Neural cell (in vitro differentiated cells): ENCODE measurements around the gene SCAP. TPM values are rescaled to one million over a fixed set of nuclear protein-coding genes. Genes with fewer than 3 reads are reported as not detected.

Experiments
- H2AFZ ChIP-seq: fragments of 200-600, 300-800 bp; sonication (generic), shearing (Covaris generic); 2 replicates; pipeline ENCODE4 v1.6.0; 2014; ENCODE audit warnings: low read depth, mild to moderate bottlenecking, antibody characterized with exemption, low read length, moderate library complexity
- H3F3A ChIP-seq: fragments of 200-600 bp; shearing (Covaris generic); 2 replicates; pipeline ENCODE4 v1.6.1; 2016; ENCODE audit warnings: mild to moderate bottlenecking, moderate library complexity, mixed read lengths, antibody characterized with exemption, low read length; ENCODE audit not compliant: insufficient read depth, poor library complexity, severe bottlenecking
- H3K27ac ChIP-seq: fragments of 200-600, 300-800 bp; sonication (generic), shearing (Covaris generic); 2 replicates; pipeline ENCODE4 v1.5.1; 2014; ENCODE audit warnings: mild to moderate bottlenecking, low read length, moderate library complexity
- H3K27me3 ChIP-seq: fragments of 300-800, 200-600 bp; sonication (generic), shearing (Covaris generic); 2 replicates; pipeline ENCODE4 v1.6.0; 2014; ENCODE audit warnings: mild to moderate bottlenecking, low read depth, low read length, moderate library complexity; ENCODE audit not compliant: insufficient read depth
- H3K36me3 ChIP-seq: fragments of 300-800, 200-600 bp; sonication (generic), shearing (Covaris generic); 2 replicates; pipeline ENCODE4 v1.5.1; 2014; ENCODE audit warnings: mild to moderate bottlenecking, antibody characterized with exemption, low read length, moderate library complexity; ENCODE audit not compliant: insufficient read depth
- H3K4me2 ChIP-seq: fragments of 300-800, 200-600 bp; sonication (generic), shearing (Covaris generic); 2 replicates; pipeline ENCODE4 v1.6.0; 2014; ENCODE audit warnings: mild to moderate bottlenecking, low read length
- H3K4me3 ChIP-seq: fragments of 300-800, 200-600 bp; sonication (generic), shearing (Covaris generic); 2 replicates; pipeline ENCODE4 v1.5.1; 2014; ENCODE audit warnings: mild to moderate bottlenecking, low read length, moderate library complexity
- H3K79me2 ChIP-seq: fragments of 200-600 bp; shearing (Covaris generic); replicated peaks from 2 replicates; pipeline ENCODE4 v1.6.0; 2014; ENCODE audit warnings: mild to moderate bottlenecking, low read length, moderate library complexity; ENCODE audit not compliant: insufficient read depth
- H3K9ac ChIP-seq: fragments of 300-800, 200-600 bp; sonication (generic), shearing (Covaris generic); 2 replicates; pipeline ENCODE4 v1.6.1; 2016; ENCODE audit warnings: mild to moderate bottlenecking, low read length, mixed read lengths
- H3K9me2 ChIP-seq: fragments of 200-600 bp; shearing (Covaris generic); 2 replicates; pipeline ENCODE4 v1.6.1; 2016; ENCODE audit warnings: mild to moderate bottlenecking, low read length, mixed read lengths; ENCODE audit not compliant: insufficient read depth
- H3K9me3 ChIP-seq: fragments of 200-600, 300-800 bp; sonication (generic), shearing (Covaris generic); 2 replicates; pipeline ENCODE4 v1.6.1; 2016; ENCODE audit warnings: mild to moderate bottlenecking, mixed run types, low read length, moderate library complexity, mixed read lengths
- H4K20me1 ChIP-seq: fragments of 200-600 bp; shearing (Covaris generic); 2 replicates; pipeline ENCODE4 v1.6.1; 2016; ENCODE audit warnings: mild to moderate bottlenecking, mixed run types; ENCODE audit not compliant: insufficient read depth
- CTCF ChIP-seq: fragments of 450-650 bp; IDR thresholded peaks from 2 replicates; pipeline ENCODE4 v1.5.1; 2014; ENCODE audit warnings: antibody characterized with exemption, mild to moderate bottlenecking, moderate library complexity; ENCODE audit not compliant: poor library complexity, severe bottlenecking
- EP300 ChIP-seq: fragments of 450-650 bp; conservative IDR thresholded peaks from 2 replicates; pipeline ENCODE4 v1.6.1; 2014; ENCODE audit warnings: antibody characterized with exemption, mild to moderate bottlenecking, moderate library complexity; ENCODE audit not compliant: poor library complexity, severe bottlenecking
- EZH2 ChIP-seq: fragments of 200-600, 300-800 bp; shearing (Covaris generic), sonication (generic); IDR thresholded peaks from 2 replicates; pipeline ENCODE4 v1.6.1; 2014; ENCODE audit warnings: antibody characterized with exemption, low read length, borderline replicate concordance, mild to moderate bottlenecking; ENCODE audit not compliant: insufficient read depth, poor library complexity, severe bottlenecking
- MXI1 ChIP-seq: fragments of 450-650 bp; conservative IDR thresholded peaks from 2 replicates; pipeline ENCODE4 v1.6.1; 2014; ENCODE audit warnings: antibody characterized with exemption, mild to moderate bottlenecking; ENCODE audit not compliant: poor library complexity, severe bottlenecking
- POLR2AphosphoS5 ChIP-seq: IDR thresholded peaks from 2 replicates; pipeline ENCODE4 v1.6.1; 2012
- RAD21 ChIP-seq: fragments of 450-650 bp; conservative IDR thresholded peaks from 2 replicates; pipeline ENCODE4 v1.6.1; 2014; ENCODE audit warnings: antibody characterized with exemption, mild to moderate bottlenecking, moderate library complexity
- REST ChIP-seq: IDR thresholded peaks from 2 replicates; pipeline ENCODE4 v1.6.1; 2012; ENCODE audit warnings: borderline replicate concordance
- SMC3 ChIP-seq: fragments of 450-650 bp; conservative IDR thresholded peaks from 2 replicates; pipeline ENCODE4 v1.6.1; 2014; ENCODE audit warnings: antibody characterized with exemption, mild to moderate bottlenecking, moderate library complexity; ENCODE audit not compliant: poor library complexity
- TAF1 ChIP-seq: IDR thresholded peaks from 2 replicates; pipeline ENCODE4 v1.6.1; 2012; ENCODE audit warnings: low read depth
- polyA plus RNA-seq: library from polyadenylated mRNA; depleted of rRNA; stranded (reverse); fragments of >200 nt; gene quantifications from 2 replicates; pipeline ENCODE4 v1.2.3, GENCODE V29; 2014
- small RNA-seq, 3 experiments: library from RNA; depleted of rRNA; stranded (forward); fragments of <200 nt; gene quantifications; one replicate each; pipeline ENCODE3, GENCODE V24; 2012

Gene SCAP
- polyA plus RNA-seq, 1 donor from 2014 or later: 58.0 TPM

GRCh38 chr3:47365213-47366153, 110.3 kb downstream of the SCAP start:
- no peak overlapping the region for H3K4me2 ChIP-seq
- no peaks in the 10 kb centered on the region for H3K79me2 ChIP-seq
- H3K9me2 ChIP-seq: no peaks in the 10 kb centered on the region
- H3K36me3 ChIP-seq: no peaks in the 10 kb centered on the region
- H3K4me3 ChIP-seq: no peak overlapping the region
- H2AFZ ChIP-seq: no peak overlapping the region
- no peaks in the 10 kb centered on the region for H3K27me3 ChIP-seq
- no peak for TF ChIP-seq RAD21
- no peak for TF ChIP-seq SMC3
- no peak for TF ChIP-seq EZH2
- no peak for TF ChIP-seq CTCF
- TF ChIP-seq REST: no peak
- no peak for TF ChIP-seq EP300
- no peak for TF ChIP-seq TAF1
- TF ChIP-seq MXI1: no peak
- TF ChIP-seq POLR2AphosphoS5: no peak
- no peak overlapping the region for H3K9ac ChIP-seq
- no peaks in the 10 kb centered on the region for H4K20me1 ChIP-seq
- H3F3A ChIP-seq: no peaks in the 10 kb centered on the region
- H3K9me3 ChIP-seq: no peaks in the 10 kb centered on the region
- H3K27ac ChIP-seq: no peak overlapping the region

Small RNA genes lying within 50 kb of the gene (small RNA-seq; reads per million reads assigned to genes)
- gene AC099778.2: 0 reads per million in 3 experiments

Other genes starting within 250 kb of the SCAP start
- 15.6 and 15.9 TPM in 2 replicates for gene KIF9, start 193.1 kb downstream of the SCAP start, polyA plus RNA-seq
- gene KLHL18, start 193.0 kb downstream of the SCAP start, polyA plus RNA-seq: 36.6 and 37.0 TPM in 2 replicates
- gene PTPN23, start 94.9 kb downstream of the SCAP start, polyA plus RNA-seq: 5.4 and 36.2 TPM in 2 replicates
- gene ELP6, start 37.8 kb upstream of the SCAP start, polyA plus RNA-seq: 55.0 and 70.4 TPM in 2 replicates
- 67.1 and 78.8 TPM in 2 replicates for gene CSPG5, start 102.9 kb upstream of the SCAP start, polyA plus RNA-seq